ENCODE data around the gene SUSD1. TPM values are rescaled to one million over a fixed set of nuclear protein-coding genes. Genes with fewer than 3 reads are reported as not detected.
A peak's percentile ranks its signal among the peaks of the same experiment; 100 is the strongest.
"Not testable (repeated sequence)": the region's sequence is repeated elsewhere in the genome, so short reads cannot be mapped to it uniquely, and the experiment has no call there.

SUSD1 gene
- total RNA-seq, 2 experiments from 2014 or later: 8.3 to 8.7 TPM

DNA sequence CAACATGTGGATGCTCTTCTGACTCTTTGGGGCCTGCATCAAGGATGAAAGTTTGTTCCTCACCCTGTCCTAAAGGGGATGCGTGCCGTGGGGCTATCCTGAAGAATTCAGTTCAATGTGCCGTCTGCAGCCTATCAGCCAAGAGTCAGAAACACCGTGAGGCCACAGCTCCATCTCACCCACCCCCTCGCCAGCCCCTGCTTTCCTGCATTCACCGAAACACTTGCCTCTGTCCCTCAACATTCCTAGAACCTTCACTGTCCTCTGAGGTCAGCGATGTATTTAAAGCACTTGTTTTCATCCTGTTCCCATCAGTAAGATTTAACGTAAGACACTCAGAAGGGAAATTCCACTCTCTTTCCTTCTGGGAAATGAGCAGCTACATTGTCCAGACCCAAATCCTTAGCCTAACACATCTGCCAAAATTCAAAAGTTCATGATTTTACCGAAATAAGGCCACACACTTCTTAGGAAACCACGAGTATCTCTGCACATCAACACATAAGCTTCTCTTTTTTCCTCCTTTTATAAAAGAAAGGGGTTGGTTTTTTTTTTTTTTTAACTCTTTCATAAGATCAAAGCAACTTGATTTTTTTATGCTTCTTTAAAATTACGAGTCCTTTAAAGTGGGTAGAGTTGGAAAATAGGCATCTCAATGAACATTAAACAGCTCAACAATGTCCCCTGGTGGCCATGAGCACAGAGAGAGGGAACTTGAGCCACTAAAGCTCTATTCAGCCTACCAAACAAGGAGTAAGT, 100.7 kb downstream of the SUSD1 start:
- Mint-ChIP-seq H3K36me3 (peaks cover 9% of the 10 kb centered on the region), H3K9me3 (no peaks in the 10 kb centered on the region), H3K4me3 (peak overlapping the region; percentile 36), H3K4me1 (peaks cover 27% of the 10 kb centered on the region), H3K27ac (peak overlapping the region; percentile 48), H3K27me3 (no peaks in the 10 kb centered on the region)
- DNase-seq (peak; percentile 42), ATAC-seq (ENCODE audit: low read depth) (peak; percentile 66)
- POLR2A ChIA-PET: interaction anchor here (0.6 to 1.6 kb wide), 8 partner anchors 13 to 443 kb away, joined by 3 to 6 read pairs (median 4); partner anchors contain the start of genes DNAJC25 and UGCG

DNA sequence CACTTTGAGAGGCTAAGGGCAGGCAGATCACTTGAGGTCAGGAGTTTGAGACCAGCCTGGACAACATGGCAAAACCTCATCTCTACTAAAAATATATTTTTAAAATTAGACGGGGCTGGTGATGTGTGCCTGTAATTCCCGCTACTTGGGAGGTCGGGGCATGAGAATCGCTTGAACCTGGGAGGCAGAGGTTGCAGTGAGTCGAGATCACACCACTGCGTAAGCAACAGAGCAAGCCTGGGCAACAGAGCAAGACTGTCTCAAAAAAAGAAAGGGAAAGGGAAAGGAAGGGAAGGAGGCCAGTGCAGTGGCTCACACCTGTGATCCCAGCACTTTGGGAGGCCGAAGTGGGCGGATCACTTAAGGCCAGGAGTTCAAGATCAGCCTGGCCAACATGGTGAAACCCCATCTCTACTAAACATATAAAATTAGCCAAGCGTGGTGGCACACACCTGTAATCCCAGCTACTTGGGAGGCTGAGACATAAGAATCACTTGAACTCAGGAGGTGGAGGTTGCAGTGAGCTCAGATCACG, 101.4 kb downstream of the SUSD1 start:
- peak overlapping the region; percentile 43 for H3K27ac Mint-ChIP-seq
- not testable (repeated sequence) for H3K4me3 Mint-ChIP-seq; DNase-seq; H3K9me3 Mint-ChIP-seq; H3K27me3 Mint-ChIP-seq; ATAC-seq (ENCODE audit: low read depth)
- H3K4me1 Mint-ChIP-seq: peaks cover 27% of the 10 kb centered on the region
- H3K36me3 Mint-ChIP-seq: peaks cover 12% of the 10 kb centered on the region
- POLR2A ChIA-PET: interaction anchor here (0.6 to 1.6 kb wide), 3 partner anchors 176 to 441 kb away, joined by 3 to 6 read pairs (median 5); partner anchors contain the start of gene UGCG

DNA sequence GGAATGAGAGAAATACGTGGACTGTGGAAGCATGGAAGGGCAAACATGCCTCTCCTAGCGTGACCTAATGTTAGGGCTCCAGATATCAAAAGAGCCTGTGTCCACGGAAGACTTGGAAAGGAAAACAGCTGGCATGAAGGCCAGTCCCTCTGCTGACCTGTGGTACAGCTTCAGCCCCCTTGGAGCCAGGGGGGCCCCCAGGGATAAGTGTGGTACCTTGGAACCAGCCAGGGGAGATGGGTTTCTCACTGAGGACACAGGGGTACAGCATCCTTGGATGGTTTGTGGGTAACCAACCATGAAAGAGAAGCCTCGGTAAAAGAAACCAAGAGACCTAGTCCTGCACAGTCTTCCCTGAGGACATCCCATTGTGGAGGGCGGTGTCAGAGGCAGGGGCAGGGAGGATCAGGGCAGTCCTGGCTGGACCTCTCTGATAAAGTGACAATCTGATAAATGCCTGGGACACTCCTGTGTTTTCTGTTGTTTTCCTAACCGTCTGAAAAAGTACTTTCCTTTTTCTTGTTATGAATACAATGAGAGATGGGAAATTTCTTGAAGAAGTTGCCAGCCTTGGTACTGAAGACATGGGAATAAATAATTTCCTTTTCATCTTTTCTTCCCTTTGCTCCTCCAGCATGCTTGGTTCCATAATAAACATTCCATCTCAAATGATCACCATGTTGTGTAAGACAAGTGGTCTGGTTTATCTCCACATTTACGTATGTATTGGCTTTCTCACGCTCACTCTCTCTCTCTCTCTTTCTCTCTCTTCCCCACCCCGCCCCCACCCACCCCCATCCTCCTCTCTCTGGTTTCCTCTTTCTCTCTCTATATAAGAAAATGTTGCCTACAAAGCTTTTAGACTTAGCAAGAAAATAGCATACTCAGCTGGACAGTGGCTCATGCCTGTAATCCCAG, 102.1 kb downstream of the SUSD1 start:
- POLR2A ChIA-PET: interaction anchor here (0.6 to 1.1 kb wide), 2 partner anchors 177 to 440 kb away, joined by 3 to 5 read pairs; partner anchors contain the start of gene UGCG

DNA sequence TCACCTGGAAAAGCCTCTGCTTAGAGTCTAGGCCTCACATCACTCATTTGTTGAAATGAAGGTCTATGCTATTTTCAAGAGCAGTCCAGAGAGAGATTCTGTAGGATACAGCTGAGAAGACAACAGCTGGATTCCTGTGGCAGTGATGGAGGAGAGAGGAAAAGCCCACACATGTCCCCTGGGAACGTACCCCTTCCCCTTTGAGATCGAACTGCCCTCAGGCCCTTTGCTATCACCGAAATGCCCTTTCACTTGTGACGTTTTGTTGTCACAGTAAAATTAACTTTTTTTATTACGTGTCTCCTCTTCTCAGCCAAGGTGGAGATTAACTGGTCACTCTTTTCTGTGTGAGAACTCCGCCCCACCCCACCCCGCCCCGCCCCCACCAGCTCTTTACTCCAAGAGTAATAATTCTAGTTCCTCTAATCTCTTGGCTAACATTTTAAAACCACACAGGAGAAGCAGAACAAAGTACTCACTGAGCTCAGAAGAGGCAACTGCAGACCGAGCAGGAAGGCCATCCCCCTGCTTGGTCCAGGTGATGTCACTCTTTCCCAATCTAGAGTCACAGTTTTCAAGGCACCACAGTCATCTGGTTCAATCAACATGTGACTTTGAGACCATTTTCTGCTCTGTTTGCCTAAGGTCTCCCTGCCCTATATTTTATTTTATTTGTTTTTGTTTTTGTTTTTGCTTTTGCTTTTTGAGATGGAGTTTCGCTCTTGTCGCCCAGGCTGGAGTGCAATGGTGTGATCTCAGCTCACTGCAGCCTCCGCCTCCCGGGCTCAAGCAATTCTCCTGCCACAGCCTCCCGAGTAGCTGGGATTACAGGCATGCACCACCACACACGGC, 105.6 kb downstream of the SUSD1 start:
- H3K27me3 Mint-ChIP-seq: no peaks in the 10 kb centered on the region
- ATAC-seq (ENCODE audit: low read depth) (no peak), DNase-seq (no peak)
- no peaks in the 10 kb centered on the region for H3K9me3 Mint-ChIP-seq
- POLR2A ChIA-PET: no interaction called here
- no peak overlapping the region for H3K4me3 Mint-ChIP-seq
- peaks cover 19% of the 10 kb centered on the region for H3K36me3 Mint-ChIP-seq
- peaks cover 23% of the 10 kb centered on the region for H3K4me1 Mint-ChIP-seq
- H3K27ac Mint-ChIP-seq: no peak overlapping the region

More for the DNA sequence above, 102.1 kb downstream of the SUSD1 start:
- Mint-ChIP-seq H3K4me3 (no peak overlapping the region), H3K27ac (no peak overlapping the region), H3K9me3 (no peaks in the 10 kb centered on the region), H3K36me3 (peaks cover 15% of the 10 kb centered on the region), H3K4me1 (peaks cover 30% of the 10 kb centered on the region), H3K27me3 (no peaks in the 10 kb centered on the region)
- DNase-seq (no peak), ATAC-seq (ENCODE audit: low read depth) (no peak)

DNA sequence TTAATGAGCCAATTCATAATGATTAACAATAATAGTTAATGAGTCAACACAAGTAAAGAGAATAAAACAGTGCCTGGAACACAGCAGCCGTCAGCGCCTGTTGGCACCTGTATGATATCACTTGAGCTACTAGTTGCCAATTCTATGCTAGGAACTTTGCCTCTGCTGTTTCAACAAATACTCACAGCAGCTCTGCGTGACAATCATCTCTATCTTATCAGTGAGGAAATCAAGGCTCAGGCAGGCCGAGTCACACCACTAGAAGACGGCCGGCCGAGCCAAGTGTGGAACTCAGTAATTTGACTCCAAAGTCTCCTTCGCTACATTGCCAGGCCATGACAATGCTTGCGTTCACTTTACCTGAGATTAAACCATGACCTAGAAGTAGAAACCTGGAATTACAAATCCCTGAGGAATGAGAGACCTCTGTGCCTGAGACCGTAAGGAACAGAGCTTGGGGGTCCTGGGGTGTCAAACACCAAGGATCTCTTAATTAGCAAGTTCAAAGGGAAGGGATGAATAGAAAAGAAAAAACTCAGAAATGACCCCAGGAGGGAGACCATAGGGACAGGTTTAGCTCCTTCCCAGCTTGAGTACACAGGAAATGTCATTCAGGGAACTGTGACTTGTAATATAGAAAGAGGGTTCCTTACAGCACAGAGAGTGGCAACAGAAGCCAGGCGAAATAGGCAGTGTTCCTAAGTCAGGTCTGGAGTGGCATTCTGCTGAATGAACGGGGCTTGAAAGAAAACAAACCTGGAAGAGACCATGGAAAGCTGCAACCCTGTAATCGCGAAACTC, 109.1 kb downstream of the SUSD1 start:
- Mint-ChIP-seq H3K27me3 (no peaks in the 10 kb centered on the region), H3K4me3 (no peak overlapping the region), H3K4me1 (peaks cover 25% of the 10 kb centered on the region), H3K9me3 (no peaks in the 10 kb centered on the region), H3K27ac (no peak overlapping the region), H3K36me3 (peaks cover 35% of the 10 kb centered on the region)
- ATAC-seq (ENCODE audit: low read depth) (no peak), DNase-seq (no peak)
- POLR2A ChIA-PET: no interaction called here

DNA sequence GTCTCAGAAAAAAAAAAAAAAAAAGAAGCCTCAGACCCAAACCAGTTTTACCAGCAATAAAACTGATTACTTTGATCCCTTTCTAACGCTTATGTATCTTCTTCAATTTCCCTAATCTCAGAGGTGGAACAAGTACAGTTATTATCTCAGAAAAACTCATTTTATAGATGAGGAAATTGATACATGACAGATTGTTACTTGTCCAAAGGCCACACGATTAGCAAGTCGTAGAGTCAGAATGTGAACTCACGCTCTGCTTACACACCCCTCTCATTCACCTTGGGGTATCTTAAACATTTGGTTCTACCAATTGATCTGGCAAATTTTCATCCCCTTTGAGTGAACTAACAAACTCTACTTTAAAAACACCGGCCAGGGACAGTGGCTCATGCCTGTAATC, 110.2 kb downstream of the SUSD1 start:
- peaks cover 28% of the 10 kb centered on the region for H3K4me1 Mint-ChIP-seq
- H3K36me3 Mint-ChIP-seq: peaks cover 41% of the 10 kb centered on the region
- DNase-seq (no peak), ATAC-seq (ENCODE audit: low read depth) (no peak)
- H3K4me3 Mint-ChIP-seq: no peak overlapping the region
- H3K27ac Mint-ChIP-seq: no peak overlapping the region
- POLR2A ChIA-PET: no interaction called here
- no peaks in the 10 kb centered on the region for H3K27me3 Mint-ChIP-seq
- H3K9me3 Mint-ChIP-seq: no peaks in the 10 kb centered on the region

DNA sequence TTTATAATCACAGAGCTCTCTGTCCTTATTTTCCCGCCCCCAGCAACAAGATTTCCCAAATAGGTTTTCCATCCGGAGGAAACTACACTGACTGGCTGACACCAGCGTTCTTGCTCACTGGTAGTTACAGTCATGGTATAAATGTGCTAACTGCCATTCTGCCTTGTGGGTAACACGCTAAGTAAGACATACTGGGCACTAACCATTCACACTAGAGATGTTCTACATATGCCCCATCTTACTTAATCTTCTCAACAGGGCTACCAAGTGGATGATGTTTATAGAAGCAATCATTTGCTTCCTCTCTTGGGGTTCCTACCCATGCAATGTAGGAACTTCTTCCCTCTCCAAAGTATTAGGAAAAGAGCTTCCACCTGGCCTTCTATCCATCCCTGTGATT, 111.5 kb downstream of the SUSD1 start:
- DNase-seq: no peak
- H3K4me3 Mint-ChIP-seq: no peak overlapping the region
- ATAC-seq (ENCODE audit: low read depth): no peak
- no peaks in the 10 kb centered on the region for H3K9me3 Mint-ChIP-seq
- no peaks in the 10 kb centered on the region for H3K27me3 Mint-ChIP-seq
- peaks cover 25% of the 10 kb centered on the region for H3K4me1 Mint-ChIP-seq
- H3K36me3 Mint-ChIP-seq: peaks cover 46% of the 10 kb centered on the region
- H3K27ac Mint-ChIP-seq: no peak overlapping the region
- POLR2A ChIA-PET: no interaction called here

DNA sequence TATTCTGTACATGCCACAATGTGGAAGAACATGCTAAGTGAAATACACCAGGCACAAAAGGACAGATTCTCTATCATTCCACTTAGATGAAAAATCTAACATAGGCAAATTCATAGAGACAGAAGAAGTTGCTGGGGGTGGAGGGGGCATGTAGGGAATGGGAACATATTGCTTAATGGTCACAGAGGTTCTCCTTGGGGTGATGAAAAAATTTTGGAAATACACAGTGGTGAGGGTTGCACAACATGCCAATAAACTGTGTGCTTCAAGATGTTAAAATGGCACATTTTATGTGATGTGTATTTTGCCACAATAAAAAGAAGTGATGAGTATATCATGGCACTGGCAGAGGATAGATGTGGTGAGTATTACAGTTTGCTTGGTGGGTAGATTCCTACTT, 111.9 kb downstream of the SUSD1 start:
- H3K27me3 Mint-ChIP-seq: no peaks in the 10 kb centered on the region

DNA sequence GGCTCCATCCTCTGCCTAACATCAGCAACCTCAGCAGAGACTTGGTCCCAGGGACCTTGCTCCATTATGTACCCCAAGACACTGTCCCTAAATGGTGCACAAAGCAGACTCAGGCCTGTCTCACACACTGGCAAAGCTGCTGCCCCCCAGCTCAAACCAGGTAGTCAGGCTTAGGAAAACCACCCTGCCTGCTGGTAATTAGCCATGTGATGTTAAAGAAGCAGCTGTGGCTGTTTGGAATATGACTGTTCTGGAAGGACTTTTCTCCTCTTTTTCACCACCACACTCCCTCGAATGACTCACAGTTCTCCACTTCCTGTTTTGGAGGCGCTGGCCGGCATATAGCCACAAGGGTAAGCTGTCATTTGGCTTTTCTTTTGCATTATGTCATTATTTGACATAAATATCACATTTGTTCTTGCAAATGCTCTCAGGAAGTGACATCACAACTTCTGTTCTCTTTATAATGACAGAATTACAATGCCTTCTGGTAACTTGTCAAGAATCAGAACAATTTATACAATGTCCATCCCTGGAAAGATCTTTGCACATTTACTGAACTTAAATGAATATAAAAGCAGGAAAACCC, 113.9 kb downstream of the SUSD1 start:
- Mint-ChIP-seq H3K4me1 (peaks cover 28% of the 10 kb centered on the region), H3K36me3 (peaks cover 59% of the 10 kb centered on the region), H3K27ac (peak overlapping the region; percentile 39), H3K9me3 (peaks cover 3% of the 10 kb centered on the region), H3K4me3 (peak overlapping the region; percentile 29), H3K27me3 (no peaks in the 10 kb centered on the region)
- ATAC-seq (ENCODE audit: low read depth): peak; percentile 85
- peak; percentile 50 for DNase-seq
- POLR2A ChIA-PET: interaction anchor here (0.7 to 2.4 kb wide), 4 partner anchors 13 to 164 kb away, joined by 3 to 7 read pairs (median 4); partner anchors contain the start of gene UGCG

More for the DNA sequence above, 111.9 kb downstream of the SUSD1 start:
- peaks cover 3% of the 10 kb centered on the region for H3K9me3 Mint-ChIP-seq
- peaks cover 50% of the 10 kb centered on the region for H3K36me3 Mint-ChIP-seq
- POLR2A ChIA-PET: no interaction called here
- DNase-seq (no peak), ATAC-seq (ENCODE audit: low read depth) (no peak)
- H3K4me3 Mint-ChIP-seq: no peak overlapping the region
- H3K27ac Mint-ChIP-seq: no peak overlapping the region
- peaks cover 25% of the 10 kb centered on the region for H3K4me1 Mint-ChIP-seq

DNA sequence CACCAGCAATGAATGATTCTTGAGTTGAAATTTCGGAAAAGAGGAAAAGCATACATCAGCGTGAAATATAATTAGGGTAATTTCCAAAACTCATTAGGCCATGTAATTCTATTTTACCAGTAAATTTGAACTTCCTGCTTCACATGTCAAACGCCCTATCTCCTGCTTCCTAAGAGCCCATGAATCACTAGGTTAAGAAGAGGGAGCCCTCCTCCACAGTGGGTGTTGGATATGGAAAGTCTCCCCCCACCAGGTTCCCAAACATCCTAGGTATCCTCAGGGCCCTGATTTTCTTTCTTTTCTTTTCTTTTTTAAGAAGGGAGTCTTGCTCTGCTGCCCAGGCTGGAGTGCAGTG, 115.2 kb downstream of the SUSD1 start:
- Mint-ChIP-seq H3K4me1 (peaks cover 28% of the 10 kb centered on the region), H3K4me3 (no peak overlapping the region), H3K9me3 (peaks cover 3% of the 10 kb centered on the region), H3K36me3 (peaks cover 58% of the 10 kb centered on the region), H3K27ac (peak overlapping the region; percentile 50), H3K27me3 (no peaks in the 10 kb centered on the region)
- DNase-seq (no peak), ATAC-seq (ENCODE audit: low read depth) (no peak)
- POLR2A ChIA-PET: no interaction called here

DNA sequence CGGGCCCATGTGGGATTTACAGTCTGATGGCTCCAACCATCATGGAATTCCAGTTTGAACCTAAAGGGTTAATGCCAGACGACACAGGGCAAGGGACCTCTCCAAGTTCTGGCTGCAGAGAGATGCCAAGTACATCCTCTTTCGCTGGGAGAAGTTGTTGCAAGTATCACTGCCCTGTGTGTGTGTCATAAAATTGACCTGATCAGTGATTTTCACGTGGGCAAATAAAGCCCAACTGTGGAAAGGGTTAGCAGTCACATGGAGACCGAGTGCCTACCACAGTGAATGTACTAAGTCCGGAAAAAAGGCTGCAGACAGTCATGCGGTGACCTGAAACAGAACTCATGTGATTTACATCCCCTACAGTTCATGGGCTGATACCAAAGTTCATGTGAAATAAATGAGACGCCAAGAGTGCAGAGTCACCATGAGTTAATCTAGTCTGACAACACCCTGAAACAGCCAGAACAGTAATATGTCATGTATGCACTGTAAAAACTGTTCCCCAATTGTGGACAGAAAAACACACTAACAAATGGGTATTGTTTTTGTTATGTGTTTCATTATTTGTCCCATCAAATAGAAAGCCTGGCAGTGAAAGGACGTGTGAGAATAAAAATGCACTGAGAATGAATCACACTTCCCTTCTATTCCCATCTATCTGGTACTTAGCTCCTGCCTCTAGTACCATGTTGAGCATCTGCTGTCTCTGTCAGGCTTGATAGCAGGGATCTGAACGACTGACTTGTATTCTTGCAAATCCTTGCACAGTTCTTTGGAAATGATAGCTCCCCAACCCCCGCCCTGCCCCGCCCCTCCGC, 115.7 kb downstream of the SUSD1 start:
- Mint-ChIP-seq H3K36me3 (peaks cover 62% of the 10 kb centered on the region), H3K9me3 (peaks cover 3% of the 10 kb centered on the region), H3K4me1 (peaks cover 28% of the 10 kb centered on the region), H3K27ac (no peak overlapping the region), H3K27me3 (no peaks in the 10 kb centered on the region), H3K4me3 (no peak overlapping the region)
- no peak for DNase-seq
- ATAC-seq (ENCODE audit: low read depth): no peak
- POLR2A ChIA-PET: no interaction called here

Measured in activated naive CD8-positive, alpha-beta T cell treated with anti-CD3 and anti-CD28 coated beads, Interleukin-2, amount 10 ng/mL, durations not matched to agents 7 days and 5 days (primary cell).